Smooth muscle cell (in vitro differentiated cells): ENCODE data around the gene NUP205. TPM values are rescaled to one million over a fixed set of nuclear protein-coding genes. Genes with fewer than 3 reads are reported as not detected.

Source experiments
- DNase-seq: peaks from one replicate; lab custom pipeline; 2025; ENCODE audit not compliant: unreplicated experiment; lab: John Stamatoyannopoulos, UW
- H2AFZ ChIP-seq: fragments of 200-600 bp; sonication (generic); 2 replicates; pipeline ENCODE4 v1.6.0; 2016; ENCODE audit warnings: antibody characterized with exemption, low read depth, mild to moderate bottlenecking
- H3F3A ChIP-seq: fragments of 200-600 bp; sonication (generic); 2 replicates; pipeline ENCODE4 v1.6.0; 2017; ENCODE audit warnings: antibody characterized with exemption, low read depth
- H3K27ac ChIP-seq: fragments of 200-600 bp; sonication (generic); 2 replicates; pipeline ENCODE4 v1.5.1; 2016; ENCODE audit warnings: low read depth, mild to moderate bottlenecking
- H3K27me3 ChIP-seq: fragments of 200-600 bp; sonication (generic); 2 replicates; pipeline ENCODE4 v1.6.1; 2016; ENCODE audit warnings: low read depth, mild to moderate bottlenecking
- H3K36me3 ChIP-seq: fragments of 200-600 bp; sonication (generic); 2 replicates; pipeline ENCODE4 v1.5.1; 2016; ENCODE audit warnings: low read depth
- H3K4me1 ChIP-seq: fragments of 200-600 bp; sonication (generic); 2 replicates; pipeline ENCODE4 v1.5.1; 2016; ENCODE audit warnings: low read depth
- H3K4me2 ChIP-seq: fragments of 200-600 bp; sonication (generic); 2 replicates; pipeline ENCODE4 v1.6.0; 2016; ENCODE audit warnings: mild to moderate bottlenecking
- H3K4me3 ChIP-seq: fragments of 200-600 bp; sonication (generic); 2 replicates; pipeline ENCODE4 v1.5.1; 2016; ENCODE audit warnings: mild to moderate bottlenecking
- H3K79me2 ChIP-seq: fragments of 200-600 bp; sonication (generic); 2 replicates; pipeline ENCODE4 v1.6.0; 2016; ENCODE audit warnings: low read depth, mild to moderate bottlenecking
- H3K9ac ChIP-seq: fragments of 200-600 bp; sonication (generic); 2 replicates; pipeline ENCODE4 v1.6.0; 2016; ENCODE audit warnings: low read depth
- H3K9me3 ChIP-seq: fragments of 200-600 bp; sonication (generic); replicated peaks from 2 replicates; pipeline ENCODE4 v1.5.1; 2016; ENCODE audit warnings: low read depth
- H4K20me1 ChIP-seq: fragments of 200-600 bp; sonication (generic); 2 replicates; pipeline ENCODE4 v1.6.0; 2016; ENCODE audit warnings: low read depth
- CTCF ChIP-seq: fragments of 200-600 bp; sonication (generic); IDR thresholded peaks from 2 replicates; pipeline ENCODE4 v1.5.1; 2017; ENCODE audit warnings: borderline replicate concordance, mild to moderate bottlenecking, antibody characterized with exemption; ENCODE audit not compliant: insufficient read depth, poor library complexity, severe bottlenecking
- WGBS: methylation state at CpG from one replicate; pipeline ENCODE4 v1.1.7; 2016; ENCODE audit warnings: low lambda C conversion rate; 5-methylcytosine and 5-hydroxymethylcytosine counted together
- polyA plus RNA-seq: library from polyadenylated mRNA; unstranded; fragments of >200 nt; fragmentation: Nextera tagmentation; extraction: Ambion mirVana; gene quantifications from 2 replicates; pipeline ENCODE4 v1.2.1, GENCODE V29; 2016
- total RNA-seq: library from RNA; depleted of rRNA; stranded (reverse); fragments of >200 nt; gene quantifications from 2 replicates; pipeline ENCODE4 v1.2.3, GENCODE V29; 2014

The NUP205 gene
- total and polyA plus RNA-seq, 2 experiments from 2014 or later, result 17.3 to 69.6 TPM

GRCh38 chr7:135601182-135601581 lies 43.5 kb downstream of the NUP205 start:
- H4K20me1 ChIP-seq, result no peaks in the 10 kb centered on the region
- H3F3A ChIP-seq, result no peaks in the 10 kb centered on the region
- H2AFZ ChIP-seq, result no peak overlapping the region
- H3K4me1 ChIP-seq, result no peaks in the 10 kb centered on the region
- H3K27ac ChIP-seq, result no peak overlapping the region
- H3K4me3 ChIP-seq, result no peak overlapping the region
- H3K27me3 ChIP-seq, result no peaks in the 10 kb centered on the region
- H3K9me3 ChIP-seq, result no peaks in the 10 kb centered on the region
- H3K4me2 ChIP-seq, result no peak overlapping the region
- DNase-seq, result no peak
- H3K36me3 ChIP-seq, result peaks cover 12% of the 10 kb centered on the region
- no peak overlapping the region for H3K9ac ChIP-seq
- TF ChIP-seq CTCF, result no peak
- no peaks in the 10 kb centered on the region for H3K79me2 ChIP-seq

GRCh38 chr7:135602304-135602703 lies 44.6 kb downstream of the NUP205 start:
- Histone ChIP-seq H3K4me2 (no peak overlapping the region), H3K27me3 (no peaks in the 10 kb centered on the region), H2AFZ (no peak overlapping the region), H3K9me3 (no peaks in the 10 kb centered on the region), H3K79me2 (no peaks in the 10 kb centered on the region), H3K9ac (no peak overlapping the region), H3K27ac (no peak overlapping the region), H4K20me1 (no peaks in the 10 kb centered on the region), H3F3A (no peaks in the 10 kb centered on the region), H3K4me3 (no peak overlapping the region), H3K36me3 (peaks cover 24% of the 10 kb centered on the region), H3K4me1 (no peaks in the 10 kb centered on the region)
- TF ChIP-seq CTCF, result no peak
- WGBS, result 68% methylated on average over 1 of the region's 1 CpG
- DNase-seq, result no peak

GRCh38 chr7:135616136-135616535 lies 58.4 kb downstream of the NUP205 start:
- no peak overlapping the region for H3K27ac ChIP-seq
- H3K27me3 ChIP-seq, result no peaks in the 10 kb centered on the region
- TF ChIP-seq CTCF, result no peak
- no peak overlapping the region for H3K9ac ChIP-seq
- no peak overlapping the region for H3K4me3 ChIP-seq
- 95% methylated on average over 1 of the region's 1 CpG for WGBS
- no peaks in the 10 kb centered on the region for H3K79me2 ChIP-seq
- H3F3A ChIP-seq, result no peaks in the 10 kb centered on the region
- no peaks in the 10 kb centered on the region for H3K4me1 ChIP-seq
- H3K4me2 ChIP-seq, result no peak overlapping the region
- no peak overlapping the region for H2AFZ ChIP-seq
- H3K9me3 ChIP-seq, result no peaks in the 10 kb centered on the region
- no peaks in the 10 kb centered on the region for H4K20me1 ChIP-seq
- peaks cover 14% of the 10 kb centered on the region for H3K36me3 ChIP-seq
- no peak for DNase-seq

- no peak for DNase-seq
- no peaks in the 10 kb centered on the region for H4K20me1 ChIP-seq
- H3K9ac ChIP-seq, result no peak overlapping the region
- H3K4me1 ChIP-seq, result no peaks in the 10 kb centered on the region
- H3K27ac ChIP-seq, result no peak overlapping the region
- no peak overlapping the region for H3K4me3 ChIP-seq
- H2AFZ ChIP-seq, result no peak overlapping the region
- no peak for TF ChIP-seq CTCF
- no peaks in the 10 kb centered on the region for H3K79me2 ChIP-seq
- H3K27me3 ChIP-seq, result no peaks in the 10 kb centered on the region
- peaks cover 14% of the 10 kb centered on the region for H3K36me3 ChIP-seq
- no peaks in the 10 kb centered on the region for H3F3A ChIP-seq
- no peak overlapping the region for H3K4me2 ChIP-seq
- WGBS, result 90% methylated on average over 2 of the region's 2 CpGs
- no peaks in the 10 kb centered on the region for H3K9me3 ChIP-seq
These were observed 60.1 kb downstream of the NUP205 start for GRCh38 chr7:135617781-135618180.
